AG09309 (cell line): ENCODE data around the gene RFESD.

Experiments
- DNase-seq: peaks from one replicate; pipeline ENCODE4 v3.0.0-alpha.2; 2010; ENCODE audit warnings: low read depth
- H3K4me3 ChIP-seq: 2 replicates; pipeline ENCODE4 v1.5.1; 2011; ENCODE audit warnings: mild to moderate bottlenecking, low read depth, low read length, moderate library complexity; ENCODE audit not compliant: control insufficient read depth
- CTCF ChIP-seq: IDR thresholded peaks from 2 replicates; pipeline ENCODE4 v1.5.1; 2011; ENCODE audit warnings: mild to moderate bottlenecking, low read depth, low read length, inconsistent platforms; ENCODE audit not compliant: insufficient read depth, control insufficient read depth; ENCODE audit errors: missing control alignments

The RFESD gene

GRCh38 chr5:95669985-95670384, 23.4 kb downstream of the RFESD start:
- no peak for DNase-seq
- H3K4me3 ChIP-seq: no peak overlapping the region
- no peak for TF ChIP-seq CTCF

- TF ChIP-seq CTCF: no peak
- no peak overlapping the region for H3K4me3 ChIP-seq
- no peak for DNase-seq
These were observed 24.0 kb downstream of the RFESD start for GRCh38 chr5:95670568-95670967.

GRCh38 chr5:95671826-95672225, 25.2 kb downstream of the RFESD start:
- H3K4me3 ChIP-seq: no peak overlapping the region
- DNase-seq: no peak
- no peak for TF ChIP-seq CTCF

GRCh38 chr5:95672641-95673040, 26.1 kb downstream of the RFESD start:
- TF ChIP-seq CTCF: no peak

GRCh38 chr5:95673081-95673480, 26.5 kb downstream of the RFESD start:
- peak; percentile 39 for DNase-seq
- no peak for TF ChIP-seq CTCF
- no peak overlapping the region for H3K4me3 ChIP-seq

More at GRCh38 chr5:95672641-95673040, 26.1 kb downstream of the RFESD start:
- DNase-seq: no peak
- no peak overlapping the region for H3K4me3 ChIP-seq

GRCh38 chr5:95682891-95683290, 36.3 kb downstream of the RFESD start, which contains the start of gene SPATA9:
TSS of gene SPATA9 (minus strand) at chr5:95682991. CDS start at chr5:95682854, 137 bp downstream.
- DNase-seq: no peak
- H3K4me3 ChIP-seq: no peak within 1 kb of the TSS
- no peak for TF ChIP-seq CTCF

- no peak overlapping the region for H3K4me3 ChIP-seq
- no peak for TF ChIP-seq CTCF
- DNase-seq: no peak
These were observed 37.8 kb downstream of the RFESD start for GRCh38 chr5:95684361-95684760.
